DND-41 (cell line): ENCODE results near the gene TM4SF1.

Experiments used
- ATAC-seq: fragments of 200-7000 bp; cut with Tn5 transposase; 3 replicates; pipeline ENCODE4 v1.9.1; 2021; ENCODE audit warnings: low read depth; ENCODE audit not compliant: insufficient read depth
- DNase-seq: peaks from one replicate; pipeline ENCODE4 v3.0.0-alpha.2; 2020
- H2AFZ ChIP-seq: 2 replicates; pipeline ENCODE4 v1.6.0; 2012; ENCODE audit warnings: low read depth, low read length
- H3K27ac ChIP-seq: 2 replicates; pipeline ENCODE4 v1.5.1; 2012; ENCODE audit warnings: low read length, inconsistent platforms
- H3K27me3 ChIP-seq: fragments of 200-600 bp; sonication (generic); 2 replicates; pipeline ENCODE4 v1.6.0; 2012; ENCODE audit warnings: low read length, mild to moderate bottlenecking, inconsistent platforms; ENCODE audit not compliant: insufficient read depth, poor library complexity
- H3K36me3 ChIP-seq: 2 replicates; pipeline ENCODE4 v1.5.1; 2012; ENCODE audit warnings: low read length, inconsistent platforms; ENCODE audit not compliant: insufficient read depth
- H3K4me1 ChIP-seq: 2 replicates; pipeline ENCODE4 v1.5.1; 2012; ENCODE audit warnings: mild to moderate bottlenecking, low read length; ENCODE audit not compliant: insufficient read depth
- H3K4me2 ChIP-seq: 2 replicates; pipeline ENCODE4 v1.6.0; 2012; ENCODE audit warnings: mild to moderate bottlenecking, moderate library complexity, low read length, inconsistent platforms; ENCODE audit not compliant: insufficient read depth
- H3K4me3 ChIP-seq, 2 experiments: fragments of 200-600 bp in 1 of 2; shearing (Covaris generic) in 1 of 2; 2 replicates each; pipeline ENCODE4 v1.5.1; 2012 to 2016; ENCODE audit warnings: inconsistent platforms in 2 of 2, low read length in 2 of 2, mild to moderate bottlenecking in 2 of 2, low read depth in 1 of 2, moderate library complexity in 1 of 2
- H3K79me2 ChIP-seq: 2 replicates; pipeline ENCODE4 v1.6.0; 2012; ENCODE audit warnings: low read length, inconsistent platforms; ENCODE audit not compliant: insufficient read depth
- H3K9ac ChIP-seq: 2 replicates; pipeline ENCODE4 v1.6.0; 2012; ENCODE audit warnings: low read depth, mild to moderate bottlenecking, inconsistent platforms, low read length, moderate library complexity
- H3K9me3 ChIP-seq: 2 replicates; pipeline ENCODE4 v1.5.1; 2012; ENCODE audit warnings: low read length, moderate library complexity, mild to moderate bottlenecking, inconsistent platforms; ENCODE audit not compliant: insufficient read depth, severe bottlenecking
- H4K20me1 ChIP-seq: 2 replicates; pipeline ENCODE4 v1.6.0; 2012; ENCODE audit warnings: low read length; ENCODE audit not compliant: insufficient read depth
- CTCF ChIP-seq: IDR thresholded peaks from 2 replicates; pipeline ENCODE4 v1.5.1; 2012; ENCODE audit warnings: borderline replicate concordance, low read length, moderate library complexity, mild to moderate bottlenecking; ENCODE audit not compliant: poor library complexity, severe bottlenecking; ENCODE audit errors: extremely low read depth
- EZH2 ChIP-seq: IDR thresholded peaks from 3 replicates; pipeline ENCODE4 v1.6.1; 2012; ENCODE audit warnings: borderline replicate concordance, low read depth, mild to moderate bottlenecking, moderate library complexity, low read length, inconsistent platforms; ENCODE audit not compliant: severe bottlenecking

TM4SF1 gene

GRCh38 chr3:149377408-149378364, at the start of gene TM4SF1:
Gene TM4SF1, minus strand, starts transcription at chr3:149377649. Its CDS starts 102 bp downstream, at chr3:149377547.
- no peak within 1 kb of the TSS for H3K4me3 ChIP-seq
- DNase-seq (no peak), ATAC-seq (no peak)
- no peaks in the 10 kb centered on the region for H3K4me1 ChIP-seq
- H3K4me2 ChIP-seq: no peak within 1 kb of the TSS
- no peaks in the 10 kb centered on the region for H4K20me1 ChIP-seq
- H2AFZ ChIP-seq: no peak within 1 kb of the TSS
- H3K9ac ChIP-seq: no peak within 1 kb of the TSS
- no peaks in the 10 kb centered on the region for H3K9me3 ChIP-seq
- H3K27me3 ChIP-seq: no peaks in the 10 kb centered on the region
- H3K27ac ChIP-seq: no peak within 1 kb of the TSS
- TF ChIP-seq EZH2 (no peak), CTCF (no peak)
- H3K36me3 ChIP-seq: no peaks in the 10 kb centered on the region
- no peaks in the 10 kb centered on the region for H3K79me2 ChIP-seq

- no peaks in the 10 kb centered on the region for H4K20me1 ChIP-seq
- no peak for DNase-seq
- no peaks in the 10 kb centered on the region for H3K27me3 ChIP-seq
- ATAC-seq: no peak
- H3K79me2 ChIP-seq: no peaks in the 10 kb centered on the region
- no peaks in the 10 kb centered on the region for H3K9me3 ChIP-seq
- no peak for TF ChIP-seq CTCF
- no peak overlapping the region for H3K4me2 ChIP-seq
- no peaks in the 10 kb centered on the region for H3K4me1 ChIP-seq
- H3K4me3 ChIP-seq: no peak overlapping the region
- H3K36me3 ChIP-seq: no peaks in the 10 kb centered on the region
- no peak overlapping the region for H3K9ac ChIP-seq
- H3K27ac ChIP-seq: no peak overlapping the region
- no peak overlapping the region for H2AFZ ChIP-seq
These were observed 48.9 kb upstream of the TM4SF1 start for GRCh38 chr3:149426325-149426724.

- H3K36me3 ChIP-seq: no peaks in the 10 kb centered on the region
- H3K27ac ChIP-seq: no peak overlapping the region
- H3K9ac ChIP-seq: no peak overlapping the region
- H3K4me1 ChIP-seq: no peaks in the 10 kb centered on the region
- no peak overlapping the region for H2AFZ ChIP-seq
- no peaks in the 10 kb centered on the region for H3K79me2 ChIP-seq
- no peaks in the 10 kb centered on the region for H4K20me1 ChIP-seq
- H3K4me3 ChIP-seq: no peak overlapping the region
- H3K27me3 ChIP-seq: no peaks in the 10 kb centered on the region
- DNase-seq (no peak), ATAC-seq (no peak)
- H3K9me3 ChIP-seq: no peaks in the 10 kb centered on the region
- H3K4me2 ChIP-seq: no peak overlapping the region
- TF ChIP-seq CTCF (no peak), EZH2 (no peak)
These were observed 47.5 kb upstream of the TM4SF1 start for GRCh38 chr3:149424918-149425317.
